H9 (cell line): ENCODE results near the gene DYRK2. TPM values are rescaled to one million over a fixed set of nuclear protein-coding genes. Genes with fewer than 3 reads are reported as not detected.

Experiments
- DNase-seq: peaks from one replicate; pipeline ENCODE4 v3.0.0-alpha.2; 2017
- H2AFZ ChIP-seq: one replicate; pipeline ENCODE4 v1.6.1; 2013; ENCODE audit warnings: mild to moderate bottlenecking, low read length, control low read depth, moderate library complexity
- H2AK5ac ChIP-seq: 2 replicates; pipeline ENCODE4 v1.6.1; 2013; ENCODE audit warnings: low read length, control low read depth, mixed read lengths; ENCODE audit not compliant: insufficient read length
- H2BK120ac ChIP-seq: one replicate; pipeline ENCODE4 v1.6.1; 2013; ENCODE audit warnings: low read depth, mild to moderate bottlenecking, low read length, control low read depth, inconsistent platforms; ENCODE audit not compliant: poor library complexity, severe bottlenecking
- H2BK12ac ChIP-seq: 2 replicates; pipeline ENCODE4 v1.6.1; 2013; ENCODE audit warnings: low read length, control low read depth, mixed read lengths, low read depth; ENCODE audit not compliant: insufficient read length
- H2BK15ac ChIP-seq: 2 replicates; pipeline ENCODE4 v1.6.1; 2013; ENCODE audit warnings: low read depth, low read length, control low read depth
- H2BK20ac ChIP-seq: one replicate; pipeline ENCODE4 v1.6.1; 2013; ENCODE audit warnings: low read depth, mild to moderate bottlenecking, low read length, control low read depth, inconsistent platforms; ENCODE audit not compliant: poor library complexity, severe bottlenecking
- H2BK5ac ChIP-seq: 2 replicates; pipeline ENCODE4 v1.6.1; 2013; ENCODE audit warnings: low read length, control low read depth, mixed read lengths; ENCODE audit not compliant: insufficient read length
- H3K14ac ChIP-seq: 2 replicates; pipeline ENCODE4 v1.6.1; 2013; ENCODE audit warnings: low read length, control low read depth; ENCODE audit not compliant: insufficient read depth
- H3K18ac ChIP-seq: 2 replicates; pipeline ENCODE4 v1.6.1; 2013; ENCODE audit warnings: low read depth, mild to moderate bottlenecking, mixed read lengths, low read length, control low read depth; ENCODE audit not compliant: insufficient read length
- H3K23ac ChIP-seq: 2 replicates; pipeline ENCODE4 v1.6.1; 2013; ENCODE audit warnings: low read length, control low read depth, mixed read lengths, low read depth; ENCODE audit not compliant: insufficient read length
- H3K23me2 ChIP-seq: 2 replicates; pipeline ENCODE4 v1.6.1; 2013; ENCODE audit warnings: low read depth, mild to moderate bottlenecking, mixed read lengths, low read length, control low read depth; ENCODE audit not compliant: insufficient read length, poor library complexity, severe bottlenecking
- H3K27ac ChIP-seq: 2 replicates; pipeline ENCODE4 v1.5.1; 2013; ENCODE audit warnings: low read length, control low read depth, mixed read lengths, low read depth; ENCODE audit not compliant: insufficient read length
- H3K27me3 ChIP-seq: 2 replicates; pipeline ENCODE4 v1.6.1; 2013; ENCODE audit warnings: low read length, control low read depth, inconsistent platforms; ENCODE audit not compliant: insufficient read depth
- H3K4ac ChIP-seq: 2 replicates; pipeline ENCODE4 v1.6.1; 2013; ENCODE audit warnings: low read depth, mild to moderate bottlenecking, control low read depth, inconsistent platforms, low read length, moderate library complexity
- H3K4me1 ChIP-seq: 2 replicates; pipeline ENCODE4 v1.6.1; 2013; ENCODE audit warnings: low read length, control low read depth, inconsistent platforms; ENCODE audit not compliant: insufficient read depth
- H3K4me2 ChIP-seq: 2 replicates; pipeline ENCODE4 v1.6.1; 2013; ENCODE audit warnings: low read length, control low read depth, mixed read lengths; ENCODE audit not compliant: insufficient read length, insufficient read depth
- H3K56ac ChIP-seq: 2 replicates; pipeline ENCODE4 v1.6.1; 2013; ENCODE audit warnings: low read depth, mild to moderate bottlenecking, mixed read lengths, low read length, control low read depth; ENCODE audit not compliant: insufficient read length
- H3K79me1 ChIP-seq: 2 replicates; pipeline ENCODE4 v1.6.1; 2013; ENCODE audit warnings: low read depth, mild to moderate bottlenecking, moderate library complexity, low read length, control low read depth, inconsistent platforms; ENCODE audit not compliant: insufficient read depth, poor library complexity, severe bottlenecking
- H3K79me2 ChIP-seq: 2 replicates; pipeline ENCODE4 v1.6.1; 2013; ENCODE audit warnings: low read length, control low read depth, inconsistent platforms; ENCODE audit not compliant: insufficient read depth
- H3K9ac ChIP-seq: 2 replicates; pipeline ENCODE4 v1.6.1; 2013; ENCODE audit warnings: low read length, control low read depth, mixed read lengths; ENCODE audit not compliant: insufficient read length; ENCODE audit errors: extremely low read depth
- H3K9me3 ChIP-seq: one replicate; pipeline ENCODE4 v1.6.1; 2013; ENCODE audit warnings: low read depth, low read length, inconsistent platforms; ENCODE audit not compliant: control insufficient read depth
- H3T11ph ChIP-seq: one replicate; pipeline ENCODE4 v1.6.1; 2013; ENCODE audit warnings: mild to moderate bottlenecking, low read length, control low read depth, inconsistent platforms
- H4K20me1 ChIP-seq: one replicate; pipeline ENCODE4 v1.6.1; 2013; ENCODE audit not compliant: control insufficient read depth, insufficient read length, insufficient read depth
- H4K5ac ChIP-seq: 2 replicates; pipeline ENCODE4 v1.6.1; 2013; ENCODE audit warnings: low read depth, mild to moderate bottlenecking, mixed read lengths, low read length, control low read depth; ENCODE audit not compliant: insufficient read length
- H4K8ac ChIP-seq: replicated peaks from 2 replicates; pipeline ENCODE4 v1.6.1; 2013; ENCODE audit warnings: low read length, control low read depth, mixed read lengths, low read depth; ENCODE audit not compliant: insufficient read length
- H4K91ac ChIP-seq: 2 replicates; pipeline ENCODE4 v1.6.1; 2013; ENCODE audit warnings: low read depth, mild to moderate bottlenecking, moderate library complexity, mixed read lengths, low read length, control low read depth; ENCODE audit not compliant: insufficient read length
- H3K27ac Mint-ChIP-seq, 3 experiments: 2 replicates in 2 of 3; 3 replicates in 1 of 3; pipeline ENCODE4 v1.8.0; 2020 to 2021; ENCODE audit warnings: mixed read lengths in 3 of 3, mild to moderate bottlenecking in 1 of 3, moderate library complexity in 1 of 3
- H3K27me3 Mint-ChIP-seq: 2 replicates; pipeline ENCODE4 v1.8.0; 2021; ENCODE audit warnings: low read depth, mild to moderate bottlenecking, moderate library complexity, mixed read lengths
- H3K36me3 Mint-ChIP-seq, 3 experiments: 2 replicates in 2 of 3; 3 replicates in 1 of 3; pipeline ENCODE4 v1.8.0; 2020 to 2021; ENCODE audit warnings: low read depth in 3 of 3, mixed read lengths in 3 of 3; ENCODE audit not compliant: insufficient read depth in 1 of 3
- H3K4me1 Mint-ChIP-seq, 2 experiments: 2 replicates each; pipeline ENCODE4 v1.8.0; 2020; ENCODE audit warnings: mixed read lengths in 2 of 2
- H3K4me3 Mint-ChIP-seq, 2 experiments: 2 replicates in 1 of 2; 3 replicates in 1 of 2; pipeline ENCODE4 v1.8.0; 2020 to 2021; ENCODE audit warnings: mild to moderate bottlenecking in 2 of 2, mixed read lengths in 2 of 2, moderate library complexity in 1 of 2
- H3K9me3 Mint-ChIP-seq, 2 experiments: 2 replicates in 1 of 2; 3 replicates in 1 of 2; pipeline ENCODE4 v1.8.0; 2020; ENCODE audit warnings: mild to moderate bottlenecking in 2 of 2, mixed read lengths in 2 of 2, moderate library complexity in 1 of 2
- CTCF ChIP-seq: fragments of 200-600 bp; sonication (generic); conservative IDR thresholded peaks from 3 replicates; pipeline ENCODE4 v1.8.0; 2021; ENCODE audit warnings: antibody characterized with exemption, mild to moderate bottlenecking
- WGBS: extraction: QIAGEN DNeasy Blood & Tissue Kit; methylation state at CpG from one replicate; pipeline ENCODE4 v1.1.7; 2013; ENCODE audit warnings: missing lambda C conversion rate, low lambda C conversion rate, mixed read lengths; ENCODE audit not compliant: insufficient read length; ENCODE audit errors: extremely low coverage; 5-methylcytosine and 5-hydroxymethylcytosine counted together
- total RNA-seq: library from RNA; stranded (reverse); gene quantifications from 2 replicates; pipeline ENCODE4 v1.2.1, GENCODE V29; 2021

Gene DYRK2
- total RNA-seq, 1 experiment from 2014 or later = 40.6 TPM

GRCh38 chr12:67630373-67631088, 18.0 kb upstream of the DYRK2 start:
- Histone ChIP-seq H3K9ac (no peak overlapping the region), H2BK120ac (no peak overlapping the region), H3K18ac (no peak overlapping the region), H3K4me1 (peaks cover 4% of the 10 kb centered on the region; the same call in 1 of the 2 replicates), H2BK20ac (no peak overlapping the region), H3K79me1 (no peaks in the 10 kb centered on the region), H3T11ph (no peak overlapping the region), H3K56ac (no peak overlapping the region), H4K20me1 (no peaks in the 10 kb centered on the region), H4K5ac (no peak overlapping the region), H4K91ac (no peak overlapping the region), H3K14ac (no peak overlapping the region), H3K27ac (no peak overlapping the region), H3K79me2 (no peaks in the 10 kb centered on the region), H3K23me2 (no peaks in the 10 kb centered on the region), H3K4ac (no peak overlapping the region), H3K27me3 (no peaks in the 10 kb centered on the region), H2AK5ac (no peak overlapping the region), H3K9me3 (no peaks in the 10 kb centered on the region), H4K8ac (no peak overlapping the region), H3K23ac (no peak overlapping the region), H3K4me2 (peak overlapping the region; percentile 43), H2BK12ac (no peak overlapping the region), H2BK15ac (no peak overlapping the region), H2AFZ (no peak overlapping the region), H2BK5ac (no peak overlapping the region)
- Mint-ChIP-seq H3K27ac (peak overlapping the region in 1 of 3 experiments; percentile 10; a peak in 4 of 7 replicates), H3K36me3 (peaks cover 0 to 2% (median 0%) of the 10 kb centered on the region in 3 experiments; a peak in 1 of 7 replicates), H3K9me3 (no peaks in the 10 kb centered on the region; a peak in 1 of 5 replicates), H3K4me3 (peak overlapping the region in 1 of 2 experiments; percentile 57; a peak in 2 of 5 replicates), H3K27me3 (no peaks in the 10 kb centered on the region; the same call in 1 of the 2 replicates), H3K4me1 (peaks cover 31 to 34% of the 10 kb centered on the region in 2 experiments)
- no CpG with 5 or more reads among the region's 7 CpGs for WGBS
- peak; percentile 40; the same call in 2 of the 3 replicates for TF ChIP-seq CTCF
- DNase-seq = peak; percentile 81
